ENCODE results near the gene HNRNPC.

Gene HNRNPC

DNA sequence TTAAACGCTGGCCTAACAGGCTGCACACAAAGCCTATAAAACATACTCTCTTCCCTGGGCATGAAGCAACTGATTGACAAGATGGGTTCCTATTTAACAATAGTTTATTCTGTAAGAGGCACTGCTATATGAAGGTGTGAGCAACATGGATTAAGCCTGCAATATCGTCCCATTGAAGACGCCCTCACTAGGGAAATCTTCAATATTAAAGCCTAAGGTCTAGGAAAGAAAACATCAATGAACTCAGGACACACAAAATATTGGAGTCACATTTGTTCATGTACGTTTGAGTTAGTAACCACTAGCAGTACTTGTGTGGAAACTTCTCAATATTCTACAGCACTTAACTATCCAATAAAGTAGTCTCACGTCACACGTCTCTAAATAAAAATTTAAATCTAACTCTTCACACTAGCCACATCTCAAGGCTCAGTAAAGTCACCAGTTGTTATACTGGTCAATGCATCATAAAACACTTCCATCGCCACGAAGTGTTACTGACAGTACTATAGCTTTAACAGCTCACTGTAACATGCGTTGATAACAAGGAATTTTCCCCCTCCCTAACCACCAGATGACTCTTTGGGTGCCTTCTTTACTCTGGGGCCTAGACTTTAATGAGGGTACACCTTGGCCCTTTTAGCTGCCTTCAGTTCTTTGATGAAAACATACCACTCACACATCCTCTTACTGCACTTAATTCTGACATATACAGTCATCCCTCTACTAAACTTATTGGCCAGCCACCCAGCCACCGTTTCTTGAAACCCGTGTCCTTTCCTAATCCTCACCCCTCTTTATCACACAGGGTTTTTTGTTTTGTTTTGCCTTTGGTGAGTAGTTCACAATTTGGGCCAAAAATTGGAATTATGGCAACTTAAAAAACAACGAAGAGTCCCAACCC lies 63.3 kb downstream of the HNRNPC start:
- Histone ChIP-seq H3K4me3 (ENCODE audit: low read length) (no peak overlapping the region), H3K27ac (ENCODE audit: low read length) (no peak overlapping the region), H3K9ac (ENCODE audit: low read depth, low read length) (no peak overlapping the region), H3K27me3 (ENCODE audit: insufficient read depth, low read length) (no peaks in the 10 kb centered on the region), H3K9me3 (ENCODE audit: insufficient read depth, low read depth, low read length) (no peaks in the 10 kb centered on the region), H3K36me3 (ENCODE audit: insufficient read depth, low read depth, low read length) (peaks cover 59% of the 10 kb centered on the region), H3K4me1 (ENCODE audit: insufficient read depth, low read length) (peaks cover 5% of the 10 kb centered on the region; the same call in 1 of the 2 replicates)

- Histone ChIP-seq H3K9ac (ENCODE audit: low read depth, low read length) (no peak overlapping the region), H3K4me1 (ENCODE audit: insufficient read depth, low read length) (peaks cover 5% of the 10 kb centered on the region; the same call in 1 of the 2 replicates), H3K27me3 (ENCODE audit: insufficient read depth, low read length) (no peaks in the 10 kb centered on the region), H3K9me3 (ENCODE audit: insufficient read depth, low read depth, low read length) (no peaks in the 10 kb centered on the region), H3K4me3 (ENCODE audit: low read length) (no peak overlapping the region), H3K36me3 (ENCODE audit: insufficient read depth, low read depth, low read length) (peaks cover 52% of the 10 kb centered on the region), H3K27ac (ENCODE audit: low read length) (no peak overlapping the region)
Measured at GRCh38 chr14:21205026-21205677, 64.1 kb downstream of the HNRNPC start.

DNA sequence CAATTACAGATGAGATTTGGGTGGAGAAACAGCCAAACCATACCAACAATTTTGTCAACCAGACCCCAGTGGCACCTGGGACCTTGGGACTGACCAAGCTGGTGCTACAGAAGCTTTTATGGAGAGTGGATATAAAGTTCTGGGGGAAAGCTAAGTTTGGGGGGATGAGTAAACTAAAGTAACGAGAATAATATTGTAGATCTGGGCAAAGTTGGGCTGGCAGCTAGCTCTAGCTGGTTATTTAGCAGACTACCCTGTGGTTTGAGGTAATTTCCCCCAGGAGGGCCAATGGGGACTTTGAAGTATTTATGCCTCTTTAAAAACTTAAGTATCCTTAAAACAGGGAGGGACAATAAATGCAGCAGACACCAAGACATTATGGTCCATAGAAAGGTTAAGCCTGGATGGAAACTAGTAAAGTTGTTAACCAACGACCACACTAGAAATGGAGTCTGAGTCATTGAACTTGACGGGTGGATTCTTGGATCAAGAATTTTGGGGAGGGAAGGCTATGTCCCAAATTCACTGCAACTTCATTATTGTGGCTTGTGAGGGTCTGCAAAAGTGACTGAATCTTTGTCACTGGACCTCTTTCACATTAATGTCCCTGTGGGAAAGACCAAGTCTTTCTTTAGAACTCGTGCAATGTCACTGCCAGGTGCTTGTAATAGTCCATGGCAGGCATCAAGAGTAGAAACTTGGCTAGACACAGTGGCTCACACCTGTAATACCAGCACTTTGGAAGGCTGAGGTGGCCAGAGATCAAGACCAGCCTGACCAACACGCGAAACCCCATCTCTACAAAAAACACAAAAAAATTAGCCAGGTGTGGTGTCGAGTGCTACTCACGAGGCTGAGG lies 64.8 kb downstream of the HNRNPC start:
- Histone ChIP-seq H3K27me3 (ENCODE audit: insufficient read depth, low read length) (no peaks in the 10 kb centered on the region), H3K9me3 (ENCODE audit: insufficient read depth, low read depth, low read length) (no peaks in the 10 kb centered on the region), H3K9ac (ENCODE audit: low read depth, low read length) (no peak overlapping the region), H3K36me3 (ENCODE audit: insufficient read depth, low read depth, low read length) (peaks cover 44% of the 10 kb centered on the region), H3K4me3 (ENCODE audit: low read length) (no peak overlapping the region), H3K27ac (ENCODE audit: low read length) (no peak overlapping the region), H3K4me1 (ENCODE audit: insufficient read depth, low read length) (peaks cover 5% of the 10 kb centered on the region; the same call in 1 of the 2 replicates)

DNA sequence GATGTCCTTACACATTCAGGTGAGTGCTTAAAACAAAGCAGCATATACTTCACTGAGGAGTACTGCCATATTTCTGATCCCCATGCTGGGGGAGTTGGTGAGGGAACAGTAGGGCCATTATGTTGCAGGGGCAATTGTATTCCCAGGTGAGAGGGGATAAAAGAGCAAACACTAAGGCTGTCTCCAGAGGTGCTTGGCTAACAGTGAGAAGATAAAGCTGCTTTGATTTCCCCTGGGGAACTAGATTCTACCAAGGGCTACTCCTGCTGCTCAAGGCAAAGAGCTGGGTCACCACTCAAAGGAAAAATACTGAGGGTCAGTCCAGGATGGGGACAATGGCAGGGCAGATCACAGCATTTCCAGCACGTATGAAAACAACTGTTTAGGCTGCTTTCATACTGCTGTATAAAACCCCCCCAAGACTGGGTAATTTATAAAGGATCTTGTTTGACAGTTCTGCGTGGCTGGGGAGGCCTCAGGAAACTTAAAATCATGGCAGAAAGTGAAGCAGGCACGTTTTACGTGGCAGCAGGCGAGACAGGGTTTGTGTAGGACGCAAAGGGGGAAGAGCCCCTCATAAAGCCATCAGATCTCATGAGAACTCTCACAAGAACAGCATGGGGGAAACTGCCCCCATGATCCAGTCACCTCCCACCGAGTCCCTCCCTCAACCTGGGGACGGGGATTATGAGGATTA lies 65.6 kb downstream of the HNRNPC start:
- no peaks in the 10 kb centered on the region for H3K9me3 ChIP-seq (ENCODE audit: insufficient read depth, low read depth, low read length)
- no peak overlapping the region for H3K4me3 ChIP-seq (ENCODE audit: low read length)
- H3K36me3 ChIP-seq (ENCODE audit: insufficient read depth, low read depth, low read length), result peaks cover 36% of the 10 kb centered on the region
- peaks cover 5% of the 10 kb centered on the region; the same call in 1 of the 2 replicates for H3K4me1 ChIP-seq (ENCODE audit: insufficient read depth, low read length)
- no peak overlapping the region for H3K9ac ChIP-seq (ENCODE audit: low read depth, low read length)
- H3K27ac ChIP-seq (ENCODE audit: low read length), result no peak overlapping the region
- H3K27me3 ChIP-seq (ENCODE audit: insufficient read depth, low read length), result no peaks in the 10 kb centered on the region

- H3K9ac ChIP-seq (ENCODE audit: low read depth, low read length), result no peak overlapping the region
- H3K4me3 ChIP-seq (ENCODE audit: low read length), result no peak overlapping the region
- peaks cover 5% of the 10 kb centered on the region; the same call in 1 of the 2 replicates for H3K4me1 ChIP-seq (ENCODE audit: insufficient read depth, low read length)
- H3K9me3 ChIP-seq (ENCODE audit: insufficient read depth, low read depth, low read length), result no peaks in the 10 kb centered on the region
- H3K27ac ChIP-seq (ENCODE audit: low read length), result no peak overlapping the region
- no peaks in the 10 kb centered on the region for H3K27me3 ChIP-seq (ENCODE audit: insufficient read depth, low read length)
- H3K36me3 ChIP-seq (ENCODE audit: insufficient read depth, low read depth, low read length), result peaks cover 27% of the 10 kb centered on the region
Measured at GRCh38 chr14:21202463-21203358, 66.5 kb downstream of the HNRNPC start.

GRCh38 chr14:21201732-21202462 lies 67.3 kb downstream of the HNRNPC start:
- Histone ChIP-seq H3K27me3 (ENCODE audit: insufficient read depth, low read length) (no peaks in the 10 kb centered on the region), H3K4me3 (ENCODE audit: low read length) (no peak overlapping the region), H3K36me3 (ENCODE audit: insufficient read depth, low read depth, low read length) (peaks cover 19% of the 10 kb centered on the region), H3K4me1 (ENCODE audit: insufficient read depth, low read length) (no peaks in the 10 kb centered on the region; the same call in 1 of the 2 replicates), H3K27ac (ENCODE audit: low read length) (no peak overlapping the region), H3K9ac (ENCODE audit: low read depth, low read length) (no peak overlapping the region), H3K9me3 (ENCODE audit: insufficient read depth, low read depth, low read length) (no peaks in the 10 kb centered on the region; the same call in 1 of the 2 replicates)

GRCh38 chr14:21200752-21201461 lies 68.3 kb downstream of the HNRNPC start:
- no peaks in the 10 kb centered on the region; the same call in 1 of the 2 replicates for H3K4me1 ChIP-seq (ENCODE audit: insufficient read depth, low read length)
- H3K4me3 ChIP-seq (ENCODE audit: low read length), result no peak overlapping the region
- H3K36me3 ChIP-seq (ENCODE audit: insufficient read depth, low read depth, low read length), result peaks cover 9% of the 10 kb centered on the region; the same call in 1 of the 2 replicates
- no peaks in the 10 kb centered on the region; the same call in 1 of the 2 replicates for H3K9me3 ChIP-seq (ENCODE audit: insufficient read depth, low read depth, low read length)
- no peaks in the 10 kb centered on the region for H3K27me3 ChIP-seq (ENCODE audit: insufficient read depth, low read length)
- H3K27ac ChIP-seq (ENCODE audit: low read length), result no peak overlapping the region
- H3K9ac ChIP-seq (ENCODE audit: low read depth, low read length), result no peak overlapping the region

DNA sequence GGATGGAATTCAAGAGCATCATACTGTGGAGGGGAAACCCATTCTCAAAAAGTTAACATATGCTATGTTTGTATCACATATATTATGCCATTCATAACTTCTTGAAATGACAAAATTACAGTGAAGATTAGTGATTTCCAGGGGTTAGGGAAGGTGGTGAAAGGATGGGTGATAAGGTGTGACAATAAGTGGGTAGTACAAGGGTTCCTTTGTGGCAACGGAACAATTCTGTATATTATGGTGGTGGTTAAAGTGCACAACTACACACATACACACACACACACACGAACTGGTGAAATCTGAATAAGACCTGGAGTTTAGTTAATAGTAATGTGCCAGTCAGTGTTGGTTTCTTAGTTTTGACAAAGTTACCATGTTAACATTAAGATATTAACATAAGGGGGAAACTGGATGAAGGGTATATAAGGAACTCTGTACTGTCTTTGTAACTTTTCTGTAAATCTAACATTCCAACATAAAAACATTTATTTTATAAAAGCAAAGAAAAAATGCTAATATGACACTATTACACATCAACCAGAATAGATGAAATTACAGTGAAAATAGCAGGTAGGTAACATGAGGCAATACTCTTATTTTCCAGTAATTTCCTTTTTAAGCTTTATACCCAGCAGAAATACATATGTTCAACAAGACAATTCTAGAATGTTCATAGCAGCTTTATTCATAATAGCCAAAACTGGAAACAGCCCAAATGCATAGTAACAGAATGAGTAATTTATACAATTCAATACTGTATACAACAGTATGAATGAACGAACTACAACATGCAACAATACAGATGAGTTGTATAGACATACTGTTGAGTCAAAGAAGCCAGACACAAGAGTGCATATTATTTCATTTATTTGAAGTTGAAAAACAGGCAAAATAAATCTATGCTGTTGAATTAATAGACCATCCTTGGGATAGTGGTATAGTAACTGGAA lies 69.4 kb downstream of the HNRNPC start:
- Histone ChIP-seq H3K4me1 (ENCODE audit: insufficient read depth, low read length) (no peaks in the 10 kb centered on the region; the same call in 1 of the 2 replicates), H3K36me3 (ENCODE audit: insufficient read depth, low read depth, low read length) (no peaks in the 10 kb centered on the region), H3K27me3 (ENCODE audit: insufficient read depth, low read length) (no peaks in the 10 kb centered on the region), H3K9ac (ENCODE audit: low read depth, low read length) (no peak overlapping the region), H3K27ac (ENCODE audit: low read length) (no peak overlapping the region), H3K4me3 (ENCODE audit: low read length) (no peak overlapping the region), H3K9me3 (ENCODE audit: insufficient read depth, low read depth, low read length) (no peaks in the 10 kb centered on the region; the same call in 1 of the 2 replicates)

Measured in iPS-20b (cell line).